ENCODE measurements around the gene GNRHR.
"Not testable (repeated sequence)": the region's sequence is repeated elsewhere in the genome, so short reads cannot be mapped to it uniquely, and the experiment has no call there.

The GNRHR gene, protein sequence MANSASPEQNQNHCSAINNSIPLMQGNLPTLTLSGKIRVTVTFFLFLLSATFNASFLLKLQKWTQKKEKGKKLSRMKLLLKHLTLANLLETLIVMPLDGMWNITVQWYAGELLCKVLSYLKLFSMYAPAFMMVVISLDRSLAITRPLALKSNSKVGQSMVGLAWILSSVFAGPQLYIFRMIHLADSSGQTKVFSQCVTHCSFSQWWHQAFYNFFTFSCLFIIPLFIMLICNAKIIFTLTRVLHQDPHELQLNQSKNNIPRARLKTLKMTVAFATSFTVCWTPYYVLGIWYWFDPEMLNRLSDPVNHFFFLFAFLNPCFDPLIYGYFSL

DNA sequence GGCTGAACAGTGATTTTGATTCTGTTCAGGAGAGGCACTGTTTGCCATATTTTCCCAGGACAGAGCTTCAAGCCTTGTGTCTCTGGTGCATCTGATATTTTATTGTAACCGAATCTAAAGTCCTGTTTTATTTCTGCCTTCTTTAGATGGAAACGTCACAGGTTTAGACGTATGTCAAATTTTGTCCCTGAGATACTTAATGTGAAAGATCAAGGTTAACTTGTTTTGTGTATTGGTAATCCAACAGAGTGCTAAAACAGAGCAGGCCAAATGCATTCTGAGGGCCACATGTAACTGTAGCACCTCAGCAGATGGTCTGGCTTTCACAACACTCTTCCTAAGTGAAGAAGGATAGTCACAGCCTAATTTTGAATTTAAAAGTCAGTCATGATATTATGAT, at the start of gene GNRHR:
Gene GNRHR, minus strand, starts transcription at position 101 of the 400 bp plus-strand sequence. Its CDS starts 53 bp downstream, at position 48.
- DNase-seq, result peak; percentile 10

DNA sequence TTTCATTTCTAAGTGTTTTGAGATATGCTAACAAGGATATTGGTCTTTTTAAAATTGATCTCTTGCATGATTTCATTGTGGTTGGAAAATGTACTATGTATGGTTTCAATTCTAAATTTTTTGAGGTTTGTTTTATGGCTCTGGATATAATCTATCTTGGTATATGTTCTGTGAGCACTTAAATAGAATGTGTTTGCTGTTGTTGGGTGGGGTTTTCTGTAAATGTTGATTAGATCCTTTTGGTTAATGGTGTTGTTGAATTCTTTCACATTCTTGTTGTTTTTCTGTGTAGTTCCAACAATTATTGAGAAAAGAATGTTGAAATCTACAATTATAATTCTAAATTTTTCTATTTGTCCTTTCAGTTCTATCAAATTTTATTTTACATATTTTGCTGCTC, 42.6 kb upstream of the GNRHR start:
- no peak for DNase-seq

DNA sequence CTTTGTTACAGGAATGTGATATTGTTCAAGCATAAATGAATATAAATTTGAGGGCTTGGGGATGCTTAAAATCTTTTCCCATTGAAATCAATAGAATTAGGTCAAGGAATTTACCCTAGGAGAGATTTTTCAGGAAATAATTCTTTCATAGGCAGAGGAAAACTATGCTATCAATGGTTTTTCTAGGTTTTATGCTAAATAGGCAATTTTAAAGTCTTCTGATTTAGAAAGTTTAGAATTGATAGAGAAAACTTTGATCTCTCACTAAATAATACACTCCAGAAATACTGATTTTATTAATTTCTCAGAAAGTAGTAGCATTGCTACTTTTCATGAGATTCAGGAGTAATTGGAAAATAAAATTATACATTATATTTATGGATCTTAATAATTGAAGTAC, 36.5 kb upstream of the GNRHR start:
- DNase-seq, result no peak

DNA sequence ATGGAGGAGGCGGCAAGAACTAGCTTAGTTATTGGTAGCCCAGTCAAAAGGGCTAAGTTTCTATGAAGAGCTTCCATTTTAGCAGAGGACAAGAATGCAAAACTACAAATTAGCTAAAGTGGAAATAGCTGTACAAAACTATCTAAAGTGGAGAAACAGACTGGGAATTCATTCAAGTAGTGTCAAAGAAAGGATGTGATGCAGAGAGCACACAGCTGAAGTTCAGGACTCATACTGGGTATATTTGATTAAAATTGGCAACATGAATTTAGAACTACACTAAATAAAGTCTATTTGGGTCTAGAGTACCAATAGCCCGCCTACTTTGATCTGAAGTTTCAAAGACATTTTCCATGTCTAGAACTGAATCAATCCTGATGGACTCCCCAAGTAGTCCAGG, 33.1 kb upstream of the GNRHR start:
- DNase-seq, result no peak

DNA sequence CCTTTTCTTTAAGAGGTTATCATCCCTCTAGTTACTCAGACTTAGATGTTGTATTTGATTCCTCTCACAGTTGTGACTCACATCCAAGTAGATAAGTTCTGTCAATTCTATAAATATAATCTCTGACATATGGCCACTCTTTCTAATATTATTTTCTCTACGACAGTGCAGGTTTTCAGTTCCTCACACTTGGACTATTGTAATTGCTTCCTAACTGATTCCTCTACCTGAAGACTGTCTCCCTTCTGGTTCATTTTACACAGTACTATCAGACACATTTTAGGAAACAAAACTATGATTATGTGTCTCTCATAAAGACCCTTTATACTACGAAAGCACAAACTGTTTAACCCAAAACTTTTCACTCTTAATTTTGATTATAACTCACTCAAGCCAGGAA, 31.3 kb upstream of the GNRHR start:
- no peak for DNase-seq

DNA sequence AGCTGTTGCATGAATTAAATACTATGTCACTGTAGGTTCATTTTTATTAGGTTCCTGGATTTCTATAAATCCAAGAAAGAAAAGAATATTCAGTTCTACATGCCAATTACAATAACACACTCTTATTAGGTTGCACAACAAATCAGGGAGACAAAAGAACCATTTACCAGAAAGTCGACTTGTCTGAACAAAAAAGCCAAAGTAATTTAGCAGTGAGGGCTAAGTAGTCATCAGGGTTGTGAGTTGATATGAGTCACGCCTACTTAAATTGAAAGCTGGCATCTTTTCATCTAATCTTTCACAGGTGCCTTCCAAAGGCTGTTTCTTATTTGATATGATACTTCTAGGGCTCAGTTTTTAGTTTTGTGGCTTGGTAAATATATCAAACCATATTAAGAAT, 25.4 kb upstream of the GNRHR start:
- DNase-seq, result no peak

DNA sequence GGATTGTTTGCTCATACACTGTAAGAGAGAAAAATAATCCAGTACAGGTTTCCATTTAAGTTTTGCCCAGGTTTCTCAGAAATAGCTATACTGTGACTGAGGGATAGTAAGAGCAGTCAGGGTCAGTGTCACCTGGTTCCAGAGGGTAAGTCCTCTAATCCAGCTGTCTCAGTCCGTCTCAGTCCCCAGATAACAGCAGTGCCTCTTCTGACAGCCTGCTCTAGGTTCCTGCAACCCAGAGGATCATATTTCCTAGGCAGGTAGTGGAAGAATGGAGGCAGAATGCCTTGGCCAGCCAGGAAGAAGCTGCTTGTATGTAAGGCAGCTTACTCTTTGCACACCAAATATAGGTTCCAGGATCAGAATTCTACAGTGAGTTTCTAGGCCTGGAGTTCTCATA, 22.6 kb upstream of the GNRHR start:
- peak; percentile 37 for DNase-seq

DNA sequence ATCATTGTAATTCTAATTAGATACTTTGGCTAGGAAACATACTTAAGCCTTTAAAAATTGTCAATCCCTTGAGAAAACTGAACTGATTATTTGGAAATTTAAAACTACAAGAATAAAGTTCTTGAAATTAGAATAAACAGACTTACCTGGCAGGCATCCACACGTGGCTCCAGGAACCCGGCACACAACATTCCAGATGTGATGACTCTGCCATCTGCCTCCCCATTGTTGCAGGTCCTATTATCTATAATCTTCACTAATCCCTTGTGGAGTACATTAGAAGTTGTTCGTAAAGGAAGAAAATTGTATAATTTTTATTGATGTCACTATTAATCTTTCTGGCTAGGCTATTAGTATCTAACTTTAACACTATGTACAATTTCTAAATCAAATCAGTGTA, 16.2 kb upstream of the GNRHR start:
- DNase-seq, result peak; percentile 46

DNA sequence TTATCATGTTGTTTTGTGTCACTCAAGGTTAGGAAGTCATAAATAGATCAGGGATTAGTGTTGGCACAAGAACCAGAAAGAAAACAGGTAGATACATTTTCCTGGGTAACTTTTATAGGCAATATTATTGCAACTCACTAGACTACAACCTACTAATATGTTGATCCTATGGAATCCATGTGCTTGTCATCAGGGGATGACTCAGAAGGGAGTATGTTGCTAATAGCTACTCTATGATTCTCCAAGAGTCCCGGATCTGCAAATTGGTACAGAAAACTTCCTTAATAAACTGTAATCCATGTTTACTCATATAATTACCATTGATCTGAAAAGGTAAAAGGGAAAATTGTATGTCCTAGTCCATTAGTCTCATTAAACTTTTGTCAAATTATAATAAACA, 11.7 kb upstream of the GNRHR start:
- no peak for DNase-seq

DNA sequence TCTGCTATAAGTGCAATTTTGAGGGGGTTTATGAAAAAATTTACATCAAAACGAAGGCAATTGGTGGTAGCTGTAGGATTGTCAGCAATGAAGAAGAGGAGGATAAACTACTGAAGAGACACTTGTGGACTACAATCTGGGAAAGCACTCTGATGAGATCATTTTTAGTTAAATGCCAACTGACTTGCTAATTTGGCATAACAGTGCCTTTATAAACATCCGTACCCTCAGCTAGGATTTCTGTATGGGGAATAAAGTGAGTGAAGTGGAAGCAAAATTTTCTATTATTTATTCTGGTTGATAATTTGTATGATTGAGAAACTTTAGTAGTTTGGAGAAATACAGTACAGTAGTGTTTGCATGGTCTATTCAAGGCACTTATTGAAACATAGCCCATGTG, 11.2 kb upstream of the GNRHR start:
- DNase-seq, result no peak

DNA sequence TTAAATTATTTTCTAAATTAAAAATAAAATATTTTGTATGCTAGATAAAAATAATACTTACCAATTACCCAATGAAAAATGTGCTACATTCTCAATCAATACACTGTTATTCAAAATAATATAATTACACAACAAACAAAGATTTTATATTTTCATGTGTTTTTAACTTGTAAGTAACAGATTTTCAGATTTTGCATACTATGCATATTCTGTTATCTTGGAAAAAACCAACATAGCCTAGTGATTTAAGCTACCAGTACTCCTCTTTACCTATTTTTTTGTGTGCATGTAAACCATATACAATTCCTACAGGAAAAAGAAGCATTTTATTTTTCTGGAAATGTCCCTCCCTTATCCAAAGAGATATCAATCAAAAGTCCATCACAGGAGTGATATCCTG, 10.0 kb upstream of the GNRHR start:
- no peak for DNase-seq

DNA sequence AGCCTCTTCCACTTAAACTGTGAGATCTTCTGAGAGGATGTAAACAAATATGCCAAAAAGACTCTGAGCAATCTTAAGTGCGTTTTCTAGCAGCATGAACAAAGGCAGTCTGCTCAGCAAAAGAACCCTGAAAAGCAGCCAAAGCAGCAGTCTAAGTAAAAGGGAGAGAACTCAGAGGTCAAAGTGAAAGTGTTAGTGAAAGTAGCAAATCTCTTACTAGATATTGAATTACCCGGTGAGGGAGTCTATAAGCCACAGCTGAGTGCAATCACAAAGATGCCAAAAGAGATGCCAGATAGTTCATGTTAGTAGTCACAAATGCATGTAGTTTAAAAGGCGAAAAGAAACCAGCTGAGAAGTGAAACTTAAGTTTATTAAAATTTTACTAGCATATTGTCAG, 7.9 kb upstream of the GNRHR start:
- DNase-seq, result peak; percentile 30

DNA sequence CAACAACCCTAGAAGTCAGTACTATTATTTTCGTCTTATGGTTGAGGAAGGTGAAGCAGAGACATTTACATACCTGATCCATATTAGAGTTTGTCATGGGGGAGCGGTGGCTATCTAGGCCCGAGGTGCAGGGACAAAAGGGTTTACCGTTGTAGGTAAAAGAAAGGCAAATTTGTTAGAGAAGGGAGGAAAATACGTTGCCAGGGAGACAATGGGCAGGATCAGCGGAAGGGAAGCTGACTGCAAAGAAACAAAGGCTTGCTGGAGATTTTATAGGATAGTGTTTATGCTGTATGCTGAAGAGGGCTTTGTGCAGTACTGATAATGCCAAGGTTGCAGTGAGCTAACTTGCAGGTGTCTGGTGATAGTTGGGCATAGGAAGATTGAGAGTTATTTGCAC, 2.8 kb upstream of the GNRHR start:
- not testable (repeated sequence) for DNase-seq

DNA sequence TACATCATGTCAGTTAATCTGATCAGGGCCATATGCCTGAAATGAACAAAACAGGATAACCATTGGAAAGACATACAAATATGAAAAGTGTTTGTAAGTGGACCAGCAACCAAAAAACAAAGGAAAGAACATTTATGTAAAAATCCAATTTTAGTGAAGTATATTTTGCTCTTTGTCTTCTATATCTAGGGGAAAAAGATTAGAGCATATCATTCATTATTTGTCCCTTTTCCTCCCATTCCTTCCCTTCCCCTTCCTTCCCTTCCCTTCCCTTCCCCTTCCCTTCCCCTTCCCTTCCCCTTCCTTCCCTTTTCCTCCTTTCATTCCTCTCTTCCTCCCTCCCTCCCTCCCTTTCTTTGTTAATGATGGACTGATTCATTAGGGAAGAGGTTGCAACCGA, 1.8 kb upstream of the GNRHR start:
- DNase-seq, result no peak

DNA sequence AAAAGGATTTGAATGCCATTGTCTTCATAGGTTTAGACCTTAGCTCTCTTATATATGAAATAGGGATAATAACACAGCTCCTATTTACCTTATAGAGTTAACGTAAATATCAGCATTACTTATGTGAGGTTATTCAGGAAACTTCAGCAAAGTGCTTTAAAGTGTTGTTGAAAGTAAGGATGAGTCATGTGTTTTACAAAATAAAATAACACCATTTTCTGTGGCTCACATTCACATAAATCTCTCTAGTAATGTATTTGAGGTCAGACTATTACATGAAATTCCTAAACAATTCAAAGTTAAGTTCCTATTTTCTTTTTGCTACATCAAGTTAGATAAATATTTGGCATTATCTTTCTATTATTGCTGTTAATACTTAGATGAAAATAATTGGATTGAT, 2.9 kb downstream of the GNRHR start:
- DNase-seq, result no peak

DNA sequence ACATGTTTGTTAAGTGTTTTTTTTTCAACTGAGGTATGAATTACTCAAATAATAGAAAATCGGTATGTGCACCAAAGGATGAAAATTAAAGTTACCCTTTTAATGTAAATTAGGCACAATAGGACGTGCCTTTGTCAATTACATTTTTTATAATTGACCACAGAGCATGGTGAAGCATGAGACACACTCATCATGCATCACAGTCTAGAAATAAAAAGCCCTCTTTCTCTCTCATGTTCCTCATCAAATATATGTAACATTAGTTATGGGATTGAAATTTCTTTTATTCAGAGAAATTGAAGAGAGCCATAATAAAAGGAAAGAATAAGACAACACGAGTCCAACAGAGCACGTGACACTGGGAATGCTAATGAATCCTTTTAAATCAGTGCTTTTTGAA, 3.5 kb downstream of the GNRHR start:
- no peak for DNase-seq

DNA sequence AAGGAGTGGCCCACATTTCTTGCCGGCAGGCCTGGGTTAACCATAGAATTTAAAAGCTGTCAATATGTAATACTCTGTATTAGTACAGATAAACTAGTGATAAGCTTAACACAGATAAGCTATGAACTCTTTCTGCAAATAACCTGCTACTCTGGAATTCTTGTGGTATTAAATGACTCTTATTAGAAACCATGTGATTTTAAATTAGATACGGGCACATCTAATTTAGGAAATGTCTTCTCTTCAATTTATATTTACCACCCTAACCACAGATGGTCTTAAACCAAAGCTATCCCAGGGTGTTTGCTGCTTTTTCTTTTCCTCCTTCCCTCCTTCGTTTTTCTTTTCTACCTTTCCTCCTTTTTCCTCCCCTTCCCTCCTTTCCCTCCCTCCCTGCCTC, 4.9 kb downstream of the GNRHR start:
- DNase-seq, result no peak

DNA sequence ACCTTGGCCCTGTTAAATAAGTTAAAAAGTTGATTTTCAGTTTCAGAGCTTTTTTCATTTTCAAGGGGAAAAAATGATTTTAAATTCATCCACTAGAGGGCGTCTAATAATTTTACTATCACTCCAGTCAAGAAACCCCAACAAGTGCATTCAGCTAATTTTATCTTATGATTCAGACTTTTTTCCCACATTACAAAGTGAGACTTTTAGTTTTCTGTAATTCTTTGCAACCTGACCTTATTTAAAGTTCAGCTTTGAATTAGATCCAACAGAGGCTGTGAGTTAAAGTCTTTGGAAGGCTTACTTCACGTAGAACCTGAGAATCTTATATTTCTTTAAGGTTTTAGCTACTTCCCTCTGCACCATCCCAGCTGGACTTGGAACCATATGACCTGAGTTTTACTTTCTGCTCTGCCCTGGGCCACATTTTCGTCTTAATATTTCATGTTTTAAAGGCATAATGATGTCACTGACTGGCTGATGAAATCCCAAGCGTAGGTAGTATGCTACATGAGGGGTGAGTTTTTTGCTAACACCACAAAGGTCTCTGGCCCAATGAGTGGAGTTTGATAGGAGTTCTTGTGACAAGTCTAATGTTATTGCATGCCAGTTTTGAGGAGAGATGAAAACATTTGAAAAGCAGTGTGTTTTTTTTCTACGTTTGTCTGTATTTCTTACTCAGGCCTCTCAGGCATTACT, 7.2 kb downstream of the GNRHR start:
- DNase-seq, result peak; percentile 34

DNA sequence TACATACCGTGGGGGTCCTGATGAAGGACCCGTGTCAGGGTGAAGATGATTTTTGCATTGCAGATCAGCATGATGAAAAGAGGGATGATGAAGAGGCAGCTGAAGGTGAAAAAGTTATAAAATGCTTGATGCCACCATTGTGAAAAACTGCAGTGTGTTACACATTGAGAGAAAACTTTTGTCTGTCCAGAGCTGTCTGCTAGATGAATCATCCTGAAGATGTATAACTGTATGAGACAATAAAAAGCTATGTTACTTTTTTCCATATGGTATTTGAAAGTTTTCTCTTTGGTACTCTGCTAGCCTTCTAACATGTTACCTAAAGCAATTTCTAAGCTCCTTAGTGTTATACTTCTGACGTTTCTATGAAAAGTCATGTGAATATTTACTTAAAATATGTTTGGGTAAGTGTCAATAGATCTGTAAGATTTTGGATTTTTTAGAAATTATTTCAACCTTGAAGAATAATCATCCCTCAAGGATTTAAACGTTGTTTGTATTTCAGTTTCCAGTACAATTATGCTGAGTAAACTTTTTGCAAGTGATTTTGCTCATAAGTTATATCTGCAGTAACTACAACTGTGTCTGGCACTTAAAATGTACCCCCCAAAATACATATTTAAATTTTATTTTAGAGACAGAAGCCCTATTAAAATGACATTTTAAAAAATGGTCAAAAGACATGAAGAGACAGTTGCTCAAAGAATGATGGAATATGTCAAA, 9.5 kb downstream of the GNRHR start:
- DNase-seq, result no peak

DNA sequence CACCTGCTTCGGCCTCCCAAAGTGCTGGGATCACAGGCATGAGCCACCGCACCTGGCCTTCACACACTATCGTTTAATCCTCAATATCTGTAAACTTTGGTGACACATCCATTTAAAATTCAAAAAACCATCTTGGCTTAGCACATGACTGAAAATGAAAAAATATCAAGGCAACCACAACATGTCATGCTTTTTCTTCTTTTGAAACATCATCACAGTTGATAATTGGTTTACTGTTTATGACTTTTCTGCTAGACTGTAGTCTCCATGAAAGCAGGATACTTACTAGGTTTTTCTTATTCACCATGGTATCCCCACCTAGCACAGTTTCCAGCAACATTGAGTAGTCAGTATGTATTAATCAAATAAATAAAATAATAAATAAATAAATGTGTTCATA, 11.0 kb downstream of the GNRHR start:
- no peak for DNase-seq

DNA sequence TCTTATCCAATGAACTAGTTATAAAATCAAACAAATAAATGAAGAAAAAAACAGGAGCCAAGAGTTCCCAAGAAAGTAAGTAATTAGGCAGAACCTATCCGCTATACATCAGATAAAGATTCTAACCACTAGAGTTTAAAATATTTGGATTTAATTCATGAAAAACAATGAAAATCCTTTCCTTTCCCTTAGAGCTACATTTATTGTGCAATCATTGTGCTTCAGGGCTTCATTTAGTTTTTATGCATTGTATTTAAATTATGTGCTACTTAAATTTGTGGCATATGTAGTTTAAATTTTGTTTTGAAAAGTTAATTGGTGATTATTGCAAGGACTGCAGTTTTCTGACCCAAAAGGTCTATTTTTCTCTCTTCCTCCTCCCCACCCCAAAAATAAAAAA, 17.9 kb downstream of the GNRHR start:
- DNase-seq, result no peak

DNA sequence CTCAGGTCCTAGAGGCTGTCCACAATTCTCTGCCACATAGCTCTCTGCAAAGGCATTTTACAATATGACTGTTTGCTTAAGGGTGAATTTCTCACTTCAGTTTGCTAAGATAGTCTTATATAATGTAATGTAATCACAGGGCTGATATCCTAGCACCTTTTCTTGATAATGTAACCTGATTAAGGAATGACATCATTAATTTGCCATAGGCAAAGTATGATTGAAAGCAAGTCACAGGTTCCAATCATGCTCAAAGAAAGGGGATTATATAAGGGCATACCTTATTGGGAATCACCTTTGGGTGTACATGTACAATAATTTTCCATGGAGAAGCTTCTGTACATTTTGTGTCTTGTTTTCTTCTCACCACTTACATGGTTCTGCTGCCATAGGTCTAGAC, 18.9 kb downstream of the GNRHR start:
- no peak for DNase-seq

DNA sequence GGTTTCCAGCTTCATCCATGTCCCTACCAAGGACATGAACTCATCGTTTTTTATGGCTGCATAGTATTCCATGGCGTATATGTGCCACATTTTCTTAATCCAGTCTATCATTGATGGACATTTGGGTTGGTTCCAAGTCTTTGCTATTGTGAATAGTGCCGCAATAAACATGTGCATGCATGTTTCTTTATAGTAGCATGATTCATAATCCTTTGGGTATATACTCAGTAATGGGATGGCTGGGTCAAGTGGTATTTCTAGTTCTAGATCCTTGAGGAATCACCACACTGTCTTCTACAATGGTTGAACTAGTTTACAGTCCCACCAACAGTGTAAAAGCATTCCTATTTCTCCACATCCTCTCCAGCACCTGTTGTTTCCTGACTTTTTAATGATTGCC, 23.7 kb downstream of the GNRHR start:
- not testable (repeated sequence) for DNase-seq

Data from NCI-H2171 treated with DMSO at 0.1 percent for 48 hours (cell line).